Natural killer cell (primary cell): ENCODE results near the gene MYOZ3. TPM values are rescaled to one million over a fixed set of nuclear protein-coding genes. Genes with fewer than 3 reads are reported as not detected.

Experiments
- ATAC-seq, 3 donors: fragments of 150-1000 bp in 2 of 3; fragments of 200-7000 bp in 1 of 3; cut with Tn5 transposase; 1 replicate in 1 of 3; 2 replicates in 2 of 3; pipeline ENCODE4 v1.10.0; 2021; ENCODE audit warnings: mild to moderate bottlenecking in 2 of 3, moderate library complexity in 2 of 3
- DNase-seq, 2 donors: peaks; one replicate each; pipeline versions ENCODE4 v3.0.0 to v3.0.0-alpha.2; 2013 to 2021; ENCODE audit warnings: mixed read lengths in 1 of 2
- H3K27ac ChIP-seq: one replicate; pipeline ENCODE4 v1.5.1; 2013; ENCODE audit warnings: mild to moderate bottlenecking, low read length
- H3K27me3 ChIP-seq: one replicate; pipeline ENCODE4 v1.6.1; 2013; ENCODE audit warnings: low read length; ENCODE audit not compliant: control insufficient read depth, insufficient read depth
- H3K36me3 ChIP-seq: one replicate; pipeline ENCODE4 v1.6.1; 2013; ENCODE audit warnings: low read length; ENCODE audit not compliant: control insufficient read depth, insufficient read depth
- H3K4me1 ChIP-seq: one replicate; pipeline ENCODE4 v1.6.1; 2013; ENCODE audit warnings: low read length; ENCODE audit not compliant: control insufficient read depth, insufficient read depth
- H3K4me3 ChIP-seq: one replicate; pipeline ENCODE4 v1.5.1; 2013; ENCODE audit warnings: low read length
- H3K9me3 ChIP-seq: one replicate; pipeline ENCODE4 v1.6.1; 2013; ENCODE audit warnings: low read length; ENCODE audit not compliant: control insufficient read depth, insufficient read depth
- H3K27ac Mint-ChIP-seq, 2 donors: one replicate each; pipeline ENCODE4 v1.8.0; 2022; ENCODE audit warnings: mild to moderate bottlenecking in 2 of 2, mixed read lengths in 2 of 2, moderate library complexity in 1 of 2
- H3K27me3 Mint-ChIP-seq, 2 donors: one replicate each; pipeline ENCODE4 v1.8.0; 2022; ENCODE audit warnings: low read depth in 2 of 2, mixed read lengths in 2 of 2
- H3K36me3 Mint-ChIP-seq: one replicate; pipeline ENCODE4 v1.8.0; 2022; ENCODE audit warnings: mixed read lengths
- H3K4me1 Mint-ChIP-seq, 2 donors: one replicate each; pipeline ENCODE4 v1.8.0; 2022; ENCODE audit warnings: mixed read lengths in 2 of 2
- H3K4me3 Mint-ChIP-seq: one replicate; pipeline ENCODE4 v1.8.0; 2022; ENCODE audit warnings: mild to moderate bottlenecking, moderate library complexity, mixed read lengths
- H3K9me3 Mint-ChIP-seq, 2 donors: one replicate each; pipeline ENCODE4 v1.8.0; 2022; ENCODE audit warnings: mixed read lengths in 2 of 2
- CTCF ChIP-seq: fragments of 200-600 bp; IDR thresholded peaks from one replicate; pipeline ENCODE4 v1.8.0; 2022; ENCODE audit warnings: antibody characterized with exemption
- WGBS: methylation state at CpG from one replicate; pipeline ENCODE4 v1.1.7; 2013; ENCODE audit warnings: missing lambda C conversion rate; ENCODE audit not compliant: insufficient coverage; 5-methylcytosine and 5-hydroxymethylcytosine counted together
- intact Hi-C: fragments of 100-400 bp; cut with micrococcal nuclease; formaldehyde crosslinking; loops from one replicate; pipeline ENCODE4 v1.14.2; 2022
- total RNA-seq, 4 donors: library from RNA; stranded (reverse); fragments of 120-200 nt in 1 of 4; gene quantifications; one replicate each; pipeline versions ENCODE4 v1.2.3 to v1.2.4, GENCODE V29; 2013 to 2022

MYOZ3 gene
- total RNA-seq, 3 donors from 2014 or later (not counting 1 experiment from before 2014, with no cell fraction given), result not detected

GRCh38 chr5:150661821-150662596 is 958 bp downstream of the MYOZ3 start:
- Histone ChIP-seq H3K4me3 (no peak overlapping the region), H3K27ac (no peak overlapping the region), H3K27me3 (no peaks in the 10 kb centered on the region), H3K4me1 (peaks cover 5% of the 10 kb centered on the region), H3K36me3 (no peaks in the 10 kb centered on the region), H3K9me3 (no peaks in the 10 kb centered on the region)
- Mint-ChIP-seq H3K4me1 (peaks cover 0 to 7% of the 10 kb centered on the region in 2 donors), H3K36me3 (no peaks in the 10 kb centered on the region), H3K27ac (no peak overlapping the region), H3K4me3 (no peak overlapping the region), H3K9me3 (no peaks in the 10 kb centered on the region), H3K27me3 (peaks cover 0 to 6% of the 10 kb centered on the region in 2 donors)
- intact Hi-C loops, result no loop called here
- 90% methylated on average over 10 of the region's 10 CpGs for WGBS
- no peak for DNase-seq
- ATAC-seq, result no peak
- no peak for TF ChIP-seq CTCF

GRCh38 chr5:150662731-150663516 is 1.9 kb downstream of the MYOZ3 start:
- no peak overlapping the region for H3K4me3 Mint-ChIP-seq
- H3K27ac Mint-ChIP-seq, result no peak overlapping the region
- H3K27ac ChIP-seq, result no peak overlapping the region
- peaks cover 0 to 6% of the 10 kb centered on the region in 2 donors for H3K27me3 Mint-ChIP-seq
- H3K4me3 ChIP-seq, result no peak overlapping the region
- DNase-seq (no peak), ATAC-seq (no peak)
- WGBS, result 86% methylated on average over 3 of the region's 4 CpGs
- H3K36me3 ChIP-seq, result no peaks in the 10 kb centered on the region
- H3K9me3 Mint-ChIP-seq, result no peaks in the 10 kb centered on the region
- H3K4me1 Mint-ChIP-seq, result no peaks in the 10 kb centered on the region
- H3K4me1 ChIP-seq, result no peaks in the 10 kb centered on the region
- no peaks in the 10 kb centered on the region for H3K27me3 ChIP-seq
- TF ChIP-seq CTCF, result no peak
- intact Hi-C loops, result no loop called here
- no peaks in the 10 kb centered on the region for H3K9me3 ChIP-seq
- H3K36me3 Mint-ChIP-seq, result no peaks in the 10 kb centered on the region

- H3K4me1 ChIP-seq, result no peaks in the 10 kb centered on the region
- H3K27ac Mint-ChIP-seq, result no peak overlapping the region
- no peak overlapping the region for H3K4me3 ChIP-seq
- H3K27ac ChIP-seq, result no peak overlapping the region
- DNase-seq (no peak), ATAC-seq (no peak)
- TF ChIP-seq CTCF, result no peak
- H3K9me3 Mint-ChIP-seq, result no peaks in the 10 kb centered on the region
- no peaks in the 10 kb centered on the region for H3K9me3 ChIP-seq
- intact Hi-C loops, result no loop called here
- no peaks in the 10 kb centered on the region for H3K4me1 Mint-ChIP-seq
- H3K27me3 ChIP-seq, result no peaks in the 10 kb centered on the region
- no peaks in the 10 kb centered on the region for H3K36me3 ChIP-seq
- 88% methylated on average over 3 of the region's 3 CpGs for WGBS
- no peaks in the 10 kb centered on the region for H3K36me3 Mint-ChIP-seq
- no peak overlapping the region for H3K4me3 Mint-ChIP-seq
- peaks cover 0 to 6% of the 10 kb centered on the region in 2 donors for H3K27me3 Mint-ChIP-seq
Measured at GRCh38 chr5:150663936-150664335, 2.9 kb downstream of the MYOZ3 start.
